SK-N-DZ (cell line): ENCODE measurements around the gene MUC5B.

Source experiments
- DNase-seq: peaks from one replicate; pipeline ENCODE4 v3.0.0-alpha.2; 2015; ENCODE audit warnings: low spot score

Gene MUC5B

GRCh38 chr11:1280116-1281035, 57.5 kb downstream of the MUC5B start:
- no peak for DNase-seq

GRCh38 chr11:1281326-1281973, 58.6 kb downstream of the MUC5B start:
- no peak for DNase-seq

GRCh38 chr11:1281974-1282365, 59.1 kb downstream of the MUC5B start:
- no peak for DNase-seq

- DNase-seq = no peak
Measured at GRCh38 chr11:1283091-1283511, 60.2 kb downstream of the MUC5B start.

GRCh38 chr11:1283906-1284305, 61.0 kb downstream of the MUC5B start:
- no peak for DNase-seq

GRCh38 chr11:1285316-1285744, 62.5 kb downstream of the MUC5B start:
- DNase-seq = no peak

GRCh38 chr11:1285876-1286275, 63.0 kb downstream of the MUC5B start:
- DNase-seq = no peak

- no peak for DNase-seq
Measured at GRCh38 chr11:1287928-1288327, 65.1 kb downstream of the MUC5B start.

GRCh38 chr11:1288426-1289151, 65.7 kb downstream of the MUC5B start:
- DNase-seq = no peak

- no peak for DNase-seq
Measured at GRCh38 chr11:1289211-1289935, 66.5 kb downstream of the MUC5B start.

GRCh38 chr11:1290052-1291040, 67.5 kb downstream of the MUC5B start:
- DNase-seq = no peak

GRCh38 chr11:1291295-1292017, 68.6 kb downstream of the MUC5B start:
- no peak for DNase-seq

GRCh38 chr11:1292018-1292643, 69.3 kb downstream of the MUC5B start:
- DNase-seq = no peak

- no peak for DNase-seq
Measured at GRCh38 chr11:1292644-1293618, 70.1 kb downstream of the MUC5B start.

GRCh38 chr11:1293619-1294015, 70.8 kb downstream of the MUC5B start:
- DNase-seq = no peak

GRCh38 chr11:1295086-1295485, 72.2 kb downstream of the MUC5B start:
- no peak for DNase-seq

- no peak for DNase-seq
Measured at GRCh38 chr11:1295591-1295990, 72.7 kb downstream of the MUC5B start.

GRCh38 chr11:1296287-1296686, 73.4 kb downstream of the MUC5B start:
- DNase-seq = no peak
